GM19455 (cell line): ENCODE results near the gene ISG15.
"Not testable (repeated sequence)": the region's sequence is repeated elsewhere in the genome, so short reads cannot be mapped to it uniquely, and the experiment has no call there.

ENCODE experiments used
- ATAC-seq: cut with Tn5 transposase; IDR thresholded peaks from one replicate; pipeline ENCODE4 v1.9.1; 2021; ENCODE audit not compliant: unreplicated experiment

The ISG15 gene

DNA sequence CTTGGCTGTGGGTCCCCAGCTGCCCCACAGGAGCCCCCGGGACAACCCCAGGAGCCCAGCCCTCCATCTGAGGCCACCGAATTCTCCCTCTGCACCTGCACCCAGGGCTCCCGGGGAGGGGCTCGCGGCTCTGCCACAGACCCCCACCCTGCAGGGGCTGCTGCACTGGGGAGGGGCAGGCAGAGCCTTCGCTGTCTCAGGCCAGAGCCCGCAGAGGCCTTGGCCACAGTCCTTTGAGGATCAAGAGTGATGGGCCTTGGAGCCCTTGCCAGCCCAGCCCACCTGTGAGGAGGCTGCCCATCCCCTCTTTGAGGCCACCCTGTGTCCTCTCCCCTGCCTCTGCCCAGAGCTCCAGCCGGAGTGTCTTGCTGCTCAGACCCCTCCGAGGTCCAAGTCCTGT is 37.9 kb upstream of the ISG15 start:
- no peak for ATAC-seq

DNA sequence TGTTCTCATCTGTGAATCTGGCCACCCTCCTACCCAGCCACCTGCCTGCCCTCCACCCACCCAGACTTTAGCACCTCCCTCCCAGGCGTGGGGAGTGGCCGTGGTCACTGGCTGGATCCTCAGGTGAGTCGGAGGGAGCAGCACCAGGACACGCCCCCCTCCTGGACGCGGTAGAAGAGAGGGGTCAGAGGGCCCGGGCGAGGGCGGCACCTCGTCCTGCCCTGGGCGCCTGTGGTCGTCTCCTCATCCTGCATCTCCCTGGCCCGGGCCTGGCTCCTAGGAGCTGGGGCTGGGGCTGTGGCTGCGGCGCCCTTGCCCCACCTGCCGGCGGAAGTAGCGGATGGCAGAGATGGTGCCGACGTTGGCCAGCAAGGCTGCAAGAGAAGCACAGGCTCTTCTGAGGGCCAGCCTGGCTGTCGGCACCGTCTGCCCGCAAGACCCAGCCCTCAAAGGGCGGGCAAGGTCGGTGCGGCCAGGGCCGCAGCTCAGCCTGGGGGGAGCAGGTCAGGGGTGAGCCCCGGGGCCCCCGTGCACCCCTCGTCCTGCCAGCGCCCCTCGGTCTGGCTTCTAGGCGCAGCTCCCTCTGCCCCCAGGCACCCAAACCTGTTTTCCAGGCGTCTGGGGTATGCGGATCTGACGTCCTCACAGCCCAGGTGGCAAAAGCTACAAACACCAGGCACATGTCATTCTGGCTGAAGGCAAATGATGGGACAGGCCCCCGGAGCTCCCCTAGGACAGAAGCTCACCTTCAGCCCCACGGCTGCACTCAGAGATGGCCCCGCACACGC is 37.2 kb upstream of the ISG15 start:
- ATAC-seq, result no peak

DNA sequence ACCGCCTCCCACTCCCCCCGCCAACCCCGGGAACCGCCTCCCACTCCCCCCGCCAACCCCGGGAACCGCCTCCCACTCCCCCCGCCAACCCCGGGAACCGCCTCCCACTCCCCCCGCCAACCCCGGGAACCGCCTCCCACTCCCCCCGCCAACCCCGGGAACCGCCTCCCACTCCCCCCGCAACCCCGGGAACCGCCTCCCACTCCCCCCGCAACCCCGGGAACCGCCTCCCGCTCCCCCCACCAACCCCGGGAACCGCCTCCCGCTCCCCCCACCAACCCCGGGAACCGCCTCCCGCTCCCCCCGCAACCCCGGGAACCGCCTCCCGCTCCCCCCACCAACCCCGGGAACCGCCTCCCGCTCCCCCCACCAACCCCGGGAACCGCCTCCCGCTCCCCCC is 36.5 kb upstream of the ISG15 start:
- ATAC-seq, result not testable (repeated sequence)

DNA sequence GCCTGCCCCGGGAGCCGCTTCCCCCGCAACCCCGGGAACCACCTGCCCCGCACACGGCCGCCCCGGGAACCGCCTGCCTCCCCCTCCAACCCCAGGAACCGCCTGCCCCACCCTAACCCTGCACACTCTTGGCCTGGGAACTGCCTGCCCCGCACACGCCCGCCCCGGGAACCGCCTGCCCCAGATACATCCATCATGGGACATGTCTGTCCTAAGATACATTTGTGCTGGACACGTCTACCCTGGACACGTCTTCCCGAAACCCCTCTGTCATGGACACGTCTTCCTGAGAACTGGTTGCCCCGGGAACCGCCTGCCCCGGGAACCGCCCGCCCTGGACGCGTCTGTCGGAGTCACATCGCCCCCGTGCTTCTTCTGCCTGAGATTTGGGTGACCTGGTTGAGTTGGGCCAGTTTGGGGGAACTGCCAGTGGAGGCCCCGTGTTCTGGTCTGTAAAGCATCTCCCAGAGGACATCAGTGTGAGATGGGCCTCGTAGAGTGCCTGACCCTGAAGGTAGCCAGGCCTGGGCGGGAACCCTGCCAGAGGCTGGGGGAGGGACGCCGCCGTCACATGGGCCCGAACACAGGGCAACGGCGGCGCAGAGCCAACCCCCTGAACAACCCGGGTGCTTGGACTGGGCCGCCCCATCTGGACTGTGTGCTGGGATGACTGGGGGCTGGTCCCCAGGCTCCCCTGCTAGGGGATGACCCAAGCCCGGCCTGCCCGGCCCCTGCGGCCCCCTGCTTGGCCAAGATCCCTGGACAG is 35.0 kb upstream of the ISG15 start:
- ATAC-seq, result no peak

DNA sequence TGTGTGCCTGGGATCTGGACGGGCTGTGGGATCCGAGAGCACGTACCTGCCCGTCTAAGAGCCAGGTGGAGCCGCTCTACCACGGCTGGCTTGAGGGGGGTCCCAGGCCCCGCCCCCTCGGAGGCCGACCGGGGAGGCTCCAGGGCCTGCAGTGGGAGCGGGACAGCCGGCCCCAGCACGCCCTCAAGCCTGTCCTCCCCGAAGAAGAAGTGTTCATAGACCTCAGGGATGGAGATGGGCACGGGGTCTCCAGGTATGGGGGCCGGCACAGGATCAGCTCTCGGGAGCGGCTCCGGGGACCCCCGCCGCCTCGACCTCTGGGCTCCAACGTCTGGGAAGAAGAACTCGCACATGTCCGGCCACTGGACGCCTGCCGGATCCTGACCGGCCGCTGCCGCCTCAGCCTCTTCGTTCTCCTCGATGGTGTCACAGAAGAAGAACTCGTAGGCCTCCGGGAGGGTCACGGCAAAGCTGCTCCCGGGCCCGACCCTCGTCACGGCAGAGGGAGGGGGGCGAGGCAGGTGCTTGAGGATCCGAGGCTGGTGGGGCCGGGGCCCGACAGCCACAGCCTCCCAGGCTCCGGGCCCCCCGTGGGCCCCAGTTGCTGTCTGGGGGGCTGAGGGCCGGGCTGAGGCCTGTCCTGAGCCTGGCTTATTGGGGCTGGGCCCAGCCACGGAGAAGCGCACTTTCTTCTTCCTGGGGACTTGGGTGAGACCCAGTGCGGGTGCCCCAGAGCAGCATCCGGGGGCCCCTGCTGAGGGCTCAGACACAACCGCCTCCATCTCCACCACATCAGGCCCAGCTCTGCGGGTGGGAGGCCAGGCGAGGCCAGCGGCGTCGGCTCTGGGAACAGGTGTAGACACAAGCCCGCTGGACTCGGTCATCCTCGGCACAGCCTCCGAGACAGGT is 34.2 kb upstream of the ISG15 start:
- no peak for ATAC-seq

DNA sequence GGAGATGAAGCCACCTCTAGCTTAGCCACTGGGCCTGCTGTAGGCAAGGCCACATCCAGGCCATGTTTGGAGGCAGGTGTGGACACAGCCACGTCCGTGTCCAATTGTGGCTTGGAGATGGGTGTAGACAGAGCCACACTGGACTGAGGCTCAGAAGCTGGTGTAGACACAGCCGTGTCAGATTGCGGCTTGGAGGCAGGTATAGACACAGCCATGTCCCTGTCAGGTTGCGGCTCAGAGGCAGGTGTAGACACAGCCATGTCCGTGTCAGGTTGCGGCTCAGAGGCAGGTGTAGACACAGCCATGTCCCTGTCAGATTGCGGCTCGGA is 33.6 kb upstream of the ISG15 start:
- ATAC-seq, result no peak

DNA sequence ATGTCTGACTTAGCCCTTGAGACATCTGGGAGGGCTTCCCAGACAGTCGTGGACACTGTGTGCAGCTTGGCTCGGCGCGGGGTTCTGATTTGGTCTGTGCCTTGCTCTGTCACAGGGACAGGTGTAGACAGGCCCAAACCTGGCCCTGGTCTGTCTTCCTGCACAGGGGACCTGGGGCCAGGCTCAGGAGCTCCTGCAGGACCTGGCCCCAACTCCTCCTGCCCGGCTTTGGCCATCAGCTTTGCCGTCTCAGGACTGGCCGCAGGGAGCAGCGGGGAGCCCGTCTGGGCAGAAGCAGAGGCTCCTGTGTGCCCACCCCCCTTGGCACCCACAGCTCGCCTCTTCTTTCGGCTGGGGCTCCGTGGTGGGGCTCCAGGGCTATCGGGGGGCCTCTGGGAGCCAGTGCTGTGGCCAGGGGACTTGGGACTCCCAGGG is 33.1 kb upstream of the ISG15 start:
- ATAC-seq, result no peak

DNA sequence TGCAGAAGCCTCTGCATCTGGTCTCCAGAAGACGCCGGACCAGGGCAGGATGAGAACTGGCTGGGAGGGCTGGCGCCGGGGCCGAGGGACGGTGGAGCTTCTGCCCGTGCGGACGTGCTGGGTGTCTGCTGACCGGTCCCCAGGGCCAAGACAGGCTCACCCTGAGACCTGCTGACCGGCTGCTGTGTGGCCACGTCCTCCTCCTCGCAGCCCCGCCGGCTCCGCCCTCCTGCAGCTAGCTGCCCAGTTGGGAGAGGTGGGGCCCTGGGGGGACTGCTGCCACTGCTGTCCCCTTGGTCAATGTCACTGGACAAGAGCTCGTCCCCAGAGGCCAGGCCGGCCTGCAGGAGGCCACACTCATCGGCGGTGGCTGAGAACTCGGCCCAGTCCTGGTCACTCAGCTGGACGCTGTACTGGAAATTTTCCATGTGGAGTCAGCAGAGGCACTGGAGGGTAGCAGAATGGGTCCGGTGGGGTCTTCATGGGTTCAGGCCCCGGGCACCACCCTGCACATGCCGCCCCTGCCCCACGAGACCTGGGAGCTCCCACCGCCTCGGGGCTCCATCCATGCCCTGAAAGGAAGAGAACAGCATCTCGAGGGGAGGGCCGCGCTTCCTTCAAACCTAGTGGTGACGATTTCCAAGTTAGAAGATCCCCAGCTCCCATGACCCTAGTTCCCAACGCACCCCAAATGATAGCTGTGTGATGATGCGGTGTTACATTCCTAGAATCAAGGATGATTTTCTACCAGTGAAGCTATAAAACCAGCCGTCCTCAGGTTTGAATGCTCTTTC is 32.5 kb upstream of the ISG15 start:
- no peak for ATAC-seq

DNA sequence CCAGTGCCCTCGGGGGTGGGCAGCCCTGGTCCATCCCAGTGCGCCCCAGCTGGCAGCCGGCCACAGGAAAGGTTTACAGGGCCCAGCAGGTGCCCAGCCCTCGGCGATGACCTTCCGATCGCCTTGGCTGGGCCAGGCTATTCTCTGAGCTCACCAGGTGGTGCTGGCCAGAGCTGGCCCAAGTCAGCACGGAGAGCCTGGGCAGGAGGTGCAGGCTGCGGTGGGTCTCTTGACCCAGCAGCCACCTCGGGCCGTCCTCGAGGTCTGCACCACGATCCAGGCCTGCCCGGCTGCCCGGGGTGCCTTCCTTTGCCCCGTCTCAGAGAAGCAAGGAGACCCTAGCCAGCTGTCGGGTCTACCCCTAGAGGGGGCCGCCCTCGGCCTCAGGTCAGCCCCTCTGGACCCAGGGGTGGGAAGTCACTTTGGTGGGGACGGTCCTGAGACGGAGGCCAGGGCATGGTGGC is 31.8 kb upstream of the ISG15 start:
- no peak for ATAC-seq

DNA sequence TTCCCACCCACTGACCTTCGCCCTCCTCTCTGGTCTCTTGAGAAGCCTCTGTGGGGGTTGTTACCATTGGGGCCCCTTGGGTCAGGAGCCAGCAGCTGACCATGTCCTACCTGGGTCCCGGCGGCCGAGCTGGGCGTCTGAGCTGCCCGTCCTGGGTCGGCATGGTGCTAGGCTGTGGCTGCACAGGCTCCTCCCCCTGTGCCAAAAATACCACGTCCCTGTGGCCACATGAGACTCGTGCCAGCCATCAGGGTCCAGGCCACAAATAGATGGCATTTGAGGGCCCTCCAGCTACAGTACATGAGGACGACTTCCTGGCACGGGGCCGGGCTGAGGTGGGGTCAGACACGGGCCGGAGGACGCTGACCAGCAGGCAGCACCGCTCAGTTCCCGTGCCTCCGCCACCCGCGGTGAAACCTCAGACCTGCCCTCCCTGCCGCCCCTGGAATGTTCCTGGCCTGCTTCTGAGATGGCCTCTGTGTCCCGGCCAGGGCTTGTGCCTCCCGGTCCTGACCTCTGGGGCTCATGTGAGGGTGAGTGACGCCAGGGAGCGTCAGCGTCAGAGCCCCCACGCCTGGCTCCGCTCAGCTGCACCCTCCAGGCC is 31.2 kb upstream of the ISG15 start, which contains the start of gene PERM1:
TSS of gene PERM1 (minus strand) at position 139 of the 604 bp plus-strand sequence. CDS start 1,064 bp downstream, outside the sequence.
- ATAC-seq, result no peak

DNA sequence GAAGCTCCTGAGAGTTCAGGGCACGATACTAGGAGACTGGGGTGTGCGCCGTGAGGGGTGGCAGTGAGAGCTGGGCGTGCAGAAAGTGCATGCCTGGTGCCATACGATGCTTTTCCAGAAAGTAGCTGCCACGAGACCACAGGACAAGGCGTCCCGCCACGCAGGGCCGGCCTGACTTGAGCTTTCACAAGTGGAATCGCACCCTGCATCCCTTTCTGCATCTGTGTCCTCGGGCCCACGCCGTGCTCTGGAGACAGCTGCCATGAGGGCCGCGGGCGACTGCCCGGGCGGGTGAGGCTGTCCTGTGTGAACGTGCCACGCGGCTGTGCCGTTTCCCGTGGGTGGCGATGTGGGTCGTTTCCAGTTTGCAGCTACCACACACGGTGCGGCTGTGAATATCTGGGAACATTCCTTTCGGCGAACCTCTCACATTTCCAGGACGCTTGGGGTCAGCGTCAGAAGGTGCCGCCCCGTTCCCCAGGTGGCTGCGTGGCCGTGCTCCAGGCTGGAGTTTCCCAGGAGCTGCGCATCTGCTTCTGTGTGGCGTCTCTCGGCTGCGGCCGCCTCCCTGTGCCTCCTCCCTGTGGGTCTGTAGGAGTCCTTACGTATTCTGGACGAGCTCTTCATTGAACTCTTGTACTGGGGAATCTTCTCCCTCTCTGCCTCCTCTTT is 30.4 kb upstream of the ISG15 start:
- no peak for ATAC-seq

DNA sequence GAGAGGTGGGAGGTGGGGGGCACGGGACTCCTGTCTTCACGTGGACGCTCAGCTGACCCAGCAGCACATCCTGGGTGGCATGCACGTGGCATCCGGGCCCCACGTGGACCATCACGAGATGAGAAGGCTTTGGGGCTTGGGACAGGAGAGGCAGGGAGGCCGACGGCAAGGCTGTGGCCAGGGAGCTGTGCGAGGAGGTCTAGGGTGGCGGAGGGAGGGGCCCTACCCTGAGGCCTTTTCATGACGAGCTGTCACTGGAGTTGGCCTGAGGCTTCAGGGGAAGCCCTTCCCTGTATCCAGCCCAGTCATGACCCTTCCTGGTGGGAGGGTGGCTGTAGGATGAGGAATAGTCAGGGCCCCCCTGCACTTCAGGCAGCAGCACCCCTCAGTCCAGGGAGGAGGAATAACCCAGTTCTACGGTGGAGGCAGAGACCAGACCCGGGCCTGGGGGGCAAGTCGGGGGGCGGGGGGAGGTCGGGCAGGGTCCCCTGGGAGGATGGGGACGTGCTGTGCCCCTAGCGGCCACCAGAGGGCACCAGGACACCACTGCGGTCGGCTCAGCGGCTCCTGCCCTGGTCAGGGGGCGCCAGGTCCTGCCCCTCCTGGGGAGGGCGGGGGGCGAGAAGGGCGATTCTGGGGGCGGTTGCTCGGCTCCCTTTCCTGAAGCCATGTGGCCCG is 29.4 kb upstream of the ISG15 start:
- ATAC-seq, result no peak

DNA sequence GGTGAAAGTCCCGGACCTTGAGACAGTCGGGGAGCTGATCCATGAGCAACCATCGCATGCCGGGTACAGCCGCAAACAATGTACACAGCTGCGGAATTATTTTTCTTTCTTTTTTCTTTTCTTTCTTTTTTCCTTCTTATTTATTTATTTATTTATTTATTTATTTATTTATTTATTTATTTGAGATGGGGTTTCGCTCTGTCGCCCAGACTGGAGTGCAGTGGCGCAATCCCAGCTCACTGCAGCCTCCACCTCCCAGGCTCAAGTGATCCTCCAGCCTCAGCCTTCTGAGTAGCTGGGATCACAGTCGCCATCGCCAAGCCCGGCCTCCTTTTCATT is 28.9 kb upstream of the ISG15 start:
- no peak for ATAC-seq

DNA sequence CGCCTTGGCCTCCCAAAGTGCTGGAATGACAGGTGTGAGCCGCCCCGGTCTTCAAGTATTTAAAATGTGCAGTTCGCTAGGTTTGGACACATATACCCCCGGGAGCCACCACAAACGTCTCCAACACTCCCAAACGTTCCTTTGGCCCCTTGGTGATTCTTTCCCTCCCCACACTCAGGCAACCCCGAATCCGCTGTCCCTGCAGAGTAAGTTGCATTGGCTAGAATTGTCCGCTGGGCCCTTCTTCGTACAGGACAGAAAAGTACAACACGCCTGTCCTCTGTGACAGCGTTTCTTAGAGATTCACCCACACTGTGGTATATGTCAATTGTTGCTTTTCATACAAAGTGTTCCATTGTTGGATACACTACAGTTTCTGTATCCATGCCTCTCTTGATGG is 28.2 kb upstream of the ISG15 start:
- ATAC-seq, result no peak

DNA sequence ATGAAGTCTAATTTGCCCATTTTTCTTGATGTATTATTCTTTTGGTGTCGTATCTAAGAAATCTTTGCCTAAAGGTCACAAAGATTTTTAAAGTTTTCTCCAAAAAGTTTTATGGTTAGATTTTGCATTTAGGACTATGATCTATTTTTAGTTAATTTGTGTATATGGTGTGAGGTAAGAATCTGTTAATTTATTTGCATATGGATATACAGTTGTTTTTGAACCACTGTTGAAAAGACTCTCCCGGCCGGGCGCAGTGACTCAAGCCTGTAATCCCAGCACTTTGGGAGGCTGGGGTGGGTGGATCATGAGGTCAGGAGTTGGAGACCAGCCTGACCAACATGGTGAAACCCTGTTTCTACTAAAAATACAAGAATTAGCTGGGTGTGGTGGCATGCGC is 25.2 kb upstream of the ISG15 start:
- ATAC-seq, result not testable (repeated sequence)

DNA sequence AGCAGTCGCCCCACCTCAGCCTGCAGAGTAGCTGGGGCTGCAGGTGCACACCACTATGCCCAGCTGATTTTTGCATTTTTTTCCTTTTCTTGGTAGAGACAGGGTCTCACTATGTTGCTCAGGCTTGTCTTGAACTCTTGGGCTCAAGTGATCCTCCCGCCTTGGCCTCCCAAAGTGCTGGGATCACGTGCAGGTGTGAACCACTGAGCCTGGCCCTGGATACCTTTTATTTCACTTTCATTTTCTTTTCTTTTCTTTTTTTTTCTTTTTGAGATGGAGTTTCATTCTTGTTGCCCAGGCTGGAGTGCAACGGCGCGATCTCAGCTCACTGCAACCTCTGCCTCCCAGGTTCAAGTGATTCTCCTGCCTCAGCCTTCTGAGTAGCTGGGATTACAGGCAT is 22.0 kb upstream of the ISG15 start:
- ATAC-seq, result not testable (repeated sequence)

DNA sequence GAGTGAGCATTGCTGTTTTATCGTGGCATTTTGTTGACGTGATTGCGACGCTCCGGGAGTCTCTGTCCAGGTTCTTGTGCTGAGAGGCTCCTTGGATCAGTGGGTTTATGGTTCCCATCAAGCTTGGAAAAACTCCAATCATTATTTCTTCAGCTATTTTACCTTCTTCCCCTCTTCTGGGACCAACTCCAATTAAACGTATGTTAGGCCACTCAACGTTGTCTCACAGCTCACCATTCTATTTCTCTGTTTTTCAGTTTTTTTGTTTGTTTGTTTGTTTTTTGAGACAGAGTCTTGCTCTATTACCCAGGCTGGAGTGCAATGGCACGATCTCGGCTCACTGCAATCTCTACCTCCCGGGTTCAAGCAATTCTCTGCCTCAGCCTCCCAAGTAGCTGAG is 21.4 kb upstream of the ISG15 start:
- ATAC-seq, result no peak

DNA sequence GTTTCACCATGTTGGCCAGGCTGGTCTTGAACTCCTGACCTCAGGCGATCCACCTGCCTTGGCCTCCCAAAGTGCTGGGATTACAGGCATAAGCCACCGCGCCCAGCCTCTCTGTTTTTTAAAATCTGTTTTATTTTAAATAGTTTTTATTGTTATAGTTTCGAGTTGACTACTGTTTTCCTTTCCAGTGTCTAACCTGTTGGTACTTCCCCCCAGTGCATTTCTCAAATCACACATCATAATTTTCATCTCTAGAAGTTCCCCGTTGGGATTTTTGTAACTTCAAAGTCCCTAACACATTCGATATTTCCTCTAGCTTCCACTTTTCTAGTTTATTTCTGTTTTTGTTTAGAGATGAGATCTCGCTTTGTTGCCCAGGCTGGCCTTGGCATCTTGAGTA is 20.9 kb upstream of the ISG15 start:
- no peak for ATAC-seq

DNA sequence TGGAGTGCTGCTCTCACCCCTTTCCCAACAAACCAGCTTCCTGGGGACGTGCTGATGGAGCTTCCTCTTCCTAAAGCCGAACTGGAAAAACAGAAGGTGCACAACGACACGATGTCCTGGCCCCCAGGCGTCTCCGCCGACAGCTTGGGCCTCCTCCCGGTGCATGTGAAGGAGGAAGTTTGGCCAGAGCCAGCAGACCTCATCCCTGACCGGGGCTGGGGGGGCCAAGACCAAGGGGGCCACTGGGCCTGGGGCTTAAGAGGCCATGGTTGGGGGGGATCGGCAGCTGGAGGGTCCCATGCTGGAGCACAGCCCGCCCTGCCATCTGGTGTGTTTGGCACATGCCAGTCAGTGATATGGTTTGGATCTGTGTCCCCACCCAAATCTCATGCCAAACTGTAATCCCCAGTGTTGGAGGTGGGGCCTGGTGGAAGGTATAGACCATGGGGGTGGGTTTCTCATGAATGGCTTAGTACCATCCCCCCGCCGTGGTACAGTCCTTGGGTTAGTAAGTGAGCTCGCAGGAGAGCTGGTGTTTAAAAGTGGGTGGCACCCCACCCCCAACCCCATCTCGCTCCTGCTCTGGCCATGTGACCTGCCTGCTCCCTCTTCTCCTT is 19.8 kb upstream of the ISG15 start:
- no peak for ATAC-seq
